IMR-90 (cell line): ENCODE measurements around the gene LDAH. TPM values are rescaled to one million over a fixed set of nuclear protein-coding genes. Genes with fewer than 3 reads are reported as not detected.
A peak's percentile ranks its signal among the peaks of the same experiment; 100 is the strongest.

ENCODE experiments used
- ATAC-seq: fragments of 200-7000 bp; cut with Tn5 transposase; 2 replicates; pipeline ENCODE4 v1.9.1; 2020; ENCODE audit warnings: low read depth, mild to moderate bottlenecking, moderate library complexity
- BruUV-seq: library from RNA; stranded (reverse); fragments of 400-500 nt; replicated peaks from 2 replicates; lab custom pipeline; 2021; lab: Mats Ljungman, UMichigan
- CTCF ChIA-PET: fragments of 300-600 bp; formaldehyde crosslinking; extraction: SDS; loops from one replicate; lab custom pipeline; 2021; ENCODE audit warnings: antibody characterized with exemption; lab: Yijun Ruan, JAX
- POLR2A ChIA-PET: fragments of 300-600 bp; sonication (Branson Sonifier 250); formaldehyde crosslinking; loops from one replicate; lab custom pipeline; 2022; ENCODE audit warnings: antibody characterized with exemption; ENCODE audit not compliant: unreplicated experiment; lab: Charles Lee
- DNase-seq: peaks from one replicate; pipeline ENCODE4 v3.0.0; 2013
- H2AFZ ChIP-seq: replicated peaks from 2 replicates; pipeline ENCODE3; 2013; ENCODE audit warnings: low read length, mild to moderate bottlenecking; ENCODE audit not compliant: poor library complexity
- H2AK5ac ChIP-seq: 2 replicates; pipeline ENCODE4 v1.6.1; 2013; ENCODE audit warnings: low read depth, low read length, inconsistent platforms
- H2AK9ac ChIP-seq: replicated peaks from 2 replicates; pipeline ENCODE3; 2013; ENCODE audit warnings: mild to moderate bottlenecking, low read depth, low read length, moderate library complexity; ENCODE audit not compliant: poor library complexity
- H2BK120ac ChIP-seq: 2 replicates; pipeline ENCODE4 v1.6.1; 2013; ENCODE audit warnings: low read depth, low read length, inconsistent platforms
- H2BK15ac ChIP-seq: 3 replicates; pipeline ENCODE4 v1.6.1; 2013; ENCODE audit warnings: low read depth, low read length, inconsistent platforms
- H2BK20ac ChIP-seq: 2 replicates; pipeline ENCODE4 v1.6.1; 2013; ENCODE audit warnings: low read depth, mild to moderate bottlenecking, inconsistent platforms, low read length, moderate library complexity
- H2BK5ac ChIP-seq: 2 replicates; pipeline ENCODE4 v1.6.1; 2013; ENCODE audit warnings: mild to moderate bottlenecking, low read depth, low read length, inconsistent platforms; ENCODE audit not compliant: poor library complexity, severe bottlenecking
- H3K14ac ChIP-seq: replicated peaks from 2 replicates; pipeline ENCODE4 v1.6.1; 2013; ENCODE audit warnings: low read depth, low read length, inconsistent platforms
- H3K18ac ChIP-seq: 2 replicates; pipeline ENCODE4 v1.6.1; 2013; ENCODE audit warnings: low read depth, low read length, control low read depth
- H3K23ac ChIP-seq: 2 replicates; pipeline ENCODE4 v1.6.1; 2013; ENCODE audit warnings: low read depth, low read length, inconsistent platforms
- H3K27ac ChIP-seq: 2 replicates; pipeline ENCODE4 v1.5.1; 2013; ENCODE audit warnings: mild to moderate bottlenecking, control low read depth, low read length; ENCODE audit not compliant: insufficient read depth
- H3K27me3 ChIP-seq: 2 replicates; pipeline ENCODE4 v1.6.1; 2013; ENCODE audit warnings: low read length; ENCODE audit not compliant: control insufficient read depth, insufficient read depth
- H3K36me3 ChIP-seq: 2 replicates; pipeline ENCODE4 v1.6.1; 2013; ENCODE audit warnings: low read length, mixed read lengths; ENCODE audit not compliant: control insufficient read depth, insufficient read depth
- H3K4ac ChIP-seq: 2 replicates; pipeline ENCODE4 v1.6.1; 2013; ENCODE audit warnings: low read depth, low read length, inconsistent platforms
- H3K4me1 ChIP-seq: 2 replicates; pipeline ENCODE4 v1.6.1; 2013; ENCODE audit warnings: low read length, mixed read lengths; ENCODE audit not compliant: control insufficient read depth, insufficient read depth
- H3K4me2 ChIP-seq: 2 replicates; pipeline ENCODE4 v1.6.1; 2013; ENCODE audit warnings: low read depth, mild to moderate bottlenecking, control low read depth, low read length, moderate library complexity
- H3K4me3 ChIP-seq: 2 replicates; pipeline ENCODE4 v1.5.1; 2013; ENCODE audit warnings: low read depth, mild to moderate bottlenecking, control low read depth, low read length, moderate library complexity; ENCODE audit not compliant: insufficient read depth
- H3K56ac ChIP-seq: 2 replicates; pipeline ENCODE4 v1.6.1; 2013; ENCODE audit warnings: low read length, inconsistent platforms; ENCODE audit not compliant: insufficient read depth; ENCODE audit errors: extremely low read depth
- H3K79me1 ChIP-seq, 2 experiments: 2 replicates each; pipeline ENCODE4 v1.6.1; 2013; ENCODE audit warnings: low read length in 2 of 2, inconsistent platforms in 1 of 2, low read depth in 1 of 2
- H3K9ac ChIP-seq: 2 replicates; pipeline ENCODE4 v1.6.1; 2013; ENCODE audit warnings: low read depth, low read length, control low read depth
- H3K9me1 ChIP-seq: 2 replicates; pipeline ENCODE4 v1.6.1; 2013; ENCODE audit warnings: low read length, inconsistent platforms; ENCODE audit not compliant: insufficient read depth
- H3K9me3 ChIP-seq: 2 replicates; pipeline ENCODE4 v1.6.1; 2013; ENCODE audit warnings: low read length; ENCODE audit not compliant: control insufficient read depth, insufficient read depth
- H4K20me1 ChIP-seq: 2 replicates; pipeline ENCODE4 v1.6.1; 2013; ENCODE audit warnings: low read length, inconsistent platforms; ENCODE audit not compliant: insufficient read depth
- H4K5ac ChIP-seq: 2 replicates; pipeline ENCODE4 v1.6.1; 2013; ENCODE audit warnings: mild to moderate bottlenecking, low read depth, low read length, control low read depth
- H4K8ac ChIP-seq, 2 experiments: 2 replicates each; pipeline ENCODE4 v1.6.1; 2013; ENCODE audit warnings: low read depth in 2 of 2, low read length in 2 of 2, control low read depth in 1 of 2, inconsistent platforms in 1 of 2
- H4K91ac ChIP-seq: 2 replicates; pipeline ENCODE4 v1.6.1; 2013; ENCODE audit warnings: low read depth, low read length, inconsistent platforms; ENCODE audit not compliant: insufficient read depth
- BHLHE40 ChIP-seq: fragments of 150-350 bp; IDR thresholded peaks from 2 replicates; pipeline ENCODE4 v1.6.1; 2016; ENCODE audit warnings: mild to moderate bottlenecking, low read depth, low read length
- CEBPB ChIP-seq: IDR thresholded peaks from 2 replicates; pipeline ENCODE4 v1.6.1; 2012; ENCODE audit warnings: low read depth, low read length, improper control_type of control experiment
- CTCF ChIP-seq: conservative IDR thresholded peaks from 2 replicates; pipeline ENCODE4 v1.5.1; 2012; ENCODE audit warnings: mild to moderate bottlenecking, low read depth, low read length, improper control_type of control experiment
- FOS ChIP-seq: fragments of 150-350 bp; IDR thresholded peaks from 2 replicates; pipeline ENCODE4 v1.6.1; 2016; ENCODE audit warnings: low read depth, low read length
- MAFK ChIP-seq: IDR thresholded peaks from 2 replicates; pipeline ENCODE4 v1.6.1; 2012; ENCODE audit warnings: low read depth, low read length, improper control_type of control experiment
- MXI1 ChIP-seq: IDR thresholded peaks from 2 replicates; pipeline ENCODE4 v1.6.1; 2012; ENCODE audit warnings: low read depth, mild to moderate bottlenecking, low read length, moderate library complexity, borderline replicate concordance
- NFE2L2 ChIP-seq: fragments of 150-350 bp; IDR thresholded peaks from 2 replicates; pipeline ENCODE4 v1.6.1; 2016; ENCODE audit warnings: low read depth, mild to moderate bottlenecking, low read length
- POLR2A ChIP-seq: IDR thresholded peaks from 2 replicates; pipeline ENCODE4 v1.6.1; 2012; ENCODE audit warnings: mild to moderate bottlenecking, low read depth, low read length
- RAD21 ChIP-seq: IDR thresholded peaks from 2 replicates; pipeline ENCODE4 v1.6.1; 2012; ENCODE audit warnings: low read length, improper control_type of control experiment
- RCOR1 ChIP-seq: IDR thresholded peaks from 2 replicates; pipeline ENCODE4 v1.6.1; 2012; ENCODE audit warnings: mild to moderate bottlenecking, low read length, improper control_type of control experiment; ENCODE audit not compliant: insufficient replicate concordance
- RFX5 ChIP-seq: IDR thresholded peaks from 2 replicates; pipeline ENCODE4 v1.8.0; 2012; ENCODE audit warnings: low read depth, mild to moderate bottlenecking, low read length, moderate library complexity
- SMC3 ChIP-seq: fragments of 150-350 bp; IDR thresholded peaks from 2 replicates; pipeline ENCODE4 v1.6.1; 2016; ENCODE audit warnings: low read depth, mild to moderate bottlenecking, antibody characterized with exemption, low read length, moderate library complexity
- USF2 ChIP-seq: fragments of 150-350 bp; IDR thresholded peaks from 2 replicates; pipeline ENCODE4 v1.6.1; 2017; ENCODE audit warnings: mild to moderate bottlenecking, antibody characterized with exemption, low read length, low read depth
- WGBS, 2 experiments: methylation state at CpG; one replicate each; pipeline versions ENCODE4 v1.1.5 to v1.1.7; 2013; ENCODE audit warnings: missing lambda C conversion rate in 2 of 2; ENCODE audit not compliant: insufficient read length in 1 of 2; ENCODE audit errors: extremely low coverage in 2 of 2; 5-methylcytosine and 5-hydroxymethylcytosine counted together
- dilution Hi-C: fragments of 300-500 bp; cut with HindIII; formaldehyde crosslinking; loops from one replicate; pipeline ENCODE4 v1.14.3; 2018; ENCODE audit warnings: low sequenced_read_pairs; ENCODE audit not compliant: unreplicated experiment
- in situ Hi-C: fragments of 300-500 bp; cut with MboI; formaldehyde crosslinking; loops from 3 replicates; pipeline ENCODE4 v1.14.3; 2019; ENCODE audit warnings: low sequenced_read_pairs, inconsistent platforms, mixed read lengths
- intact Hi-C: fragments of 100-400 bp; cut with micrococcal nuclease; formaldehyde crosslinking; loops from 2 replicates; pipeline ENCODE4 v1.10.0; 2022
- polyA plus RNA-seq, 3 experiments: library from polyadenylated mRNA; depleted of rRNA; stranded (reverse); fragments of >200 nt; gene quantifications; 2 replicates each; pipeline ENCODE4 v1.2.3, GENCODE V29; 2012; ENCODE audit warnings: low replicate concordance in 1 of 3
- total RNA-seq: library from RNA; depleted of rRNA; stranded (reverse); fragments of >200 nt; gene quantifications from 2 replicates; pipeline ENCODE4 v1.2.3, GENCODE V29; 2012

LDAH gene
- total and polyA plus RNA-seq, 2 of the 4 experiments (the other 2 are of a cell fraction), result 12.1 to 31.7 TPM

- TF ChIP-seq CEBPB, result no peak
Observed at GRCh38 chr2:20650877-20651730, 171.8 kb downstream of the LDAH start, which contains the start of gene HS1BP3 (continued).

- in situ Hi-C loops, result loop anchor here (25.0 kb wide), 1 partner anchor 1112 kb away; no protein-coding TSS in a partner anchor
- peak overlapping the region; percentile 43 for H2BK5ac ChIP-seq
- TF ChIP-seq RFX5 (no peak), RAD21 (no peak), FOS (no peak), NFE2L2 (no peak), SMC3 (no peak), MXI1 (no peak), BHLHE40 (no peak), POLR2A (no peak), RCOR1 (no peak), CTCF (no peak), MAFK (no peak), CEBPB (no peak), USF2 (no peak)
Observed at GRCh38 chr2:20650393-20650876, 172.5 kb downstream of the LDAH start.

More at GRCh38 chr2:20650393-20650876, 172.5 kb downstream of the LDAH start:
- peak overlapping the region; percentile 82 for H3K9ac ChIP-seq
- H3K56ac ChIP-seq, result peak overlapping the region; percentile 34; the same call in 1 of the 2 replicates
- no peak overlapping the region for H2BK20ac ChIP-seq
- H3K14ac ChIP-seq, result peak overlapping the region; percentile 84
- H3K4me1 ChIP-seq, result peaks cover 9% of the 10 kb centered on the region
- H4K8ac ChIP-seq, result peak overlapping the region; percentile 33 to 47; a peak in 3 of 4 replicates
- no peaks in the 10 kb centered on the region; the same call in 1 of the 2 replicates for H3K36me3 ChIP-seq
- no TSS peak for BruUV-seq
- H3K23ac ChIP-seq, result peak overlapping the region; percentile 78
- H3K9me1 ChIP-seq, result peaks cover 9% of the 10 kb centered on the region
- H4K5ac ChIP-seq, result peak overlapping the region; percentile 56
- H2BK120ac ChIP-seq, result no peak overlapping the region
- peak overlapping the region; percentile 69 for H3K27ac ChIP-seq
- H4K91ac ChIP-seq, result peak overlapping the region; percentile 71; the same call in 1 of the 2 replicates
- peak overlapping the region; percentile 95 for H2AK9ac ChIP-seq
- 8% methylated on average over 2 of the region's 19 CpGs; no CpG with 5 or more reads in 1 of the 2 experiments for WGBS, 2 experiments
- H3K4me2 ChIP-seq, result peak overlapping the region; percentile 96
- DNase-seq (peak; percentile 38), ATAC-seq (peak; percentile 3)
- H3K27me3 ChIP-seq, result peaks cover 9% of the 10 kb centered on the region
- intact Hi-C loops, result no loop called here
- peak overlapping the region; percentile 29 for H2AK5ac ChIP-seq
- no peak overlapping the region for H2BK15ac ChIP-seq
- H3K9me3 ChIP-seq, result no peaks in the 10 kb centered on the region
- peak overlapping the region; percentile 100 for H2AFZ ChIP-seq
- ChIA-PET CTCF (interaction anchor here (1.0 to 1.6 kb wide), 4 partner anchors 10 to 272 kb away, joined by 3 to 10 read pairs (median 4); no protein-coding TSS in a partner anchor), POLR2A (no interaction called here)
- dilution Hi-C loops, result no loop called here
- peaks cover 10 to 38% of the 10 kb centered on the region in 2 experiments; a peak in 3 of 4 replicates for H3K79me1 ChIP-seq
- H3K18ac ChIP-seq, result peak overlapping the region; percentile 43; the same call in 1 of the 2 replicates
- H4K20me1 ChIP-seq, result peaks cover 8% of the 10 kb centered on the region; the same call in 1 of the 2 replicates
- peak overlapping the region; percentile 91 for H3K4me3 ChIP-seq
- H3K4ac ChIP-seq, result peak overlapping the region; percentile 70
